GM18951 (cell line): ENCODE data around the gene CDCA4.

Source experiments
- POLR2A ChIP-seq: IDR thresholded peaks from 4 replicates; pipeline ENCODE4 v1.6.1; 2011; ENCODE audit warnings: mild to moderate bottlenecking; ENCODE audit not compliant: insufficient read length, insufficient read depth; ENCODE audit errors: extremely low read depth
- in situ Hi-C: fragments of 300-500 bp; cut with MboI; formaldehyde crosslinking; loops from one replicate; pipeline ENCODE4 v1.12.0; 2022; ENCODE audit warnings: low sequenced_read_pairs, mixed read lengths, inconsistent platforms; ENCODE audit not compliant: unreplicated experiment

Gene CDCA4

DNA sequence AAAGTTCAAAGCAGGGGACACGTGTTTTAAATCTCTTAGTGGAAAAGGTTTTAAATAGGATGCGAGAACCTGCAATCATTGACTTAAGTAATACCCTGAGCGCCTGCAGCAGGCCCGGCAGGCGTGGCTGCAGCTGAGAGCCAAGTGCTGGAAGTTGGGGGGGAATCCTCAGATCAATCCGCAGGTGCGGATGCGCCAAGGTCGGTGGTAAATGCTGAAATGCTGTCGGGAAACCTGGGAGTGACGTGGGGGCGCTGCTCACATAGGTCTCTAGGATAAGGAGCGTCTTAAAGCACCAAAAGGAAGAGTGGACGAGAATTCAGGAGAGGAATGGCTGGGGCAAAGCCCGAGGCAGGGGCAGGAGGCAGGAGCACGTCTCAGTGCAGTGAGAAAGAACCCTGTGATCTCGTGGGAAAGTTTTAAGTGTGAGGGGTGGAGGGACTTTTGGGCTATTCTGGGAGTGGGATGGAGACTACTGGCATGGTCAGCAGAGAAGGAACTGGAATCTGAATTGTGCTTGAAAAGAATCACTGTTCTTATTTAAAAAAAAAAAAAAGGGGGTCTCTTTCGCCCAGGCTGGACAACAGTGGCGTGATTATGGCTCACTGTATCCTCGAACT lies 883 bp upstream of the CDCA4 start:
- no peak for TF ChIP-seq POLR2A
- in situ Hi-C loops = no loop called here

DNA sequence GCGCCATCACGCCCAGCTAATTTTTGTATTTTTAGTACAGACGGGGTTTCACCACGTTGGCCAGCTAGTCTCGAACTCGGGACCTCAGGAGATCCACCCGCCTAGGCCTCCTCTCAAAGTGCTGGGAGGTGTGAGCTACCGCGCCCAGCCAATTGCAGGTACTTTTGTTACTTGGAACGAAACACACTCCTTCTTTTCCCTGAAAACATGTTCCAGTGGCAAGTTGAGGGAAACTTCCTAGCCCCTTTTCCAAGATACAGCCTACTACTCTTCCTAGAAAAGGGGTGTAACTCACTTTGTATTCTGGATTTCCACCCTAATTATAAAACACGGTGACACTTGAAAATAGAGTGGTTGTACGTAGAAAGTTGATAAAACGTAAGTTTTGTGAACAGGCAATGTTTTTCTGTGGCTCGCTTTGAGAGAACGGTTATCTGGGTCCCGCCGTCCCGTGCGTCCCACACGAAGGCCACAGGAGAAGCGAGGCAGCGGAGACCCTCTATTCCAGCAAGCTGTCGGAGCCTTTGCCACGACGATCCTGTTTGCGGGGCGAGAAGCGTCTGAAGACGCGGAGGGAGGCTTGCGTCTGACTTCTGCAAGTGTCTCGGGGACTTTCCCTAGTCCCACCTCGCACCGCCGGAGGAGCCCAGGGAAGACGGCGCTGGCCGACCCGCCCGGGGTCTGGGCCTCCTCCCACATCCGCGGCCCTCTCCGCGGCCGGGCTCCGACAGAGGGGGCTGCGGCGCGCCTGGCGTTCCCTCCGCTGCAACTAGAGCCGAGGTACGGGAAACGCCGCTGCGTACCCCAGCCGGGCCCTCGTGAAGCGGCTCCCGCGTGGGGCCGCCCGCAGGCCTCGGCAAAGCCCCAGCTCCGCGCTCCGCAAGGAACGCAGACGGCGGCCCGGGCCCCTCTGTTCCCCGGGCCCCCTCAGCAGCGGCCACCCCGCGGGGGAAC lies 745 bp downstream of the CDCA4 start:
- no peak for TF ChIP-seq POLR2A
- in situ Hi-C loops = no loop called here

DNA sequence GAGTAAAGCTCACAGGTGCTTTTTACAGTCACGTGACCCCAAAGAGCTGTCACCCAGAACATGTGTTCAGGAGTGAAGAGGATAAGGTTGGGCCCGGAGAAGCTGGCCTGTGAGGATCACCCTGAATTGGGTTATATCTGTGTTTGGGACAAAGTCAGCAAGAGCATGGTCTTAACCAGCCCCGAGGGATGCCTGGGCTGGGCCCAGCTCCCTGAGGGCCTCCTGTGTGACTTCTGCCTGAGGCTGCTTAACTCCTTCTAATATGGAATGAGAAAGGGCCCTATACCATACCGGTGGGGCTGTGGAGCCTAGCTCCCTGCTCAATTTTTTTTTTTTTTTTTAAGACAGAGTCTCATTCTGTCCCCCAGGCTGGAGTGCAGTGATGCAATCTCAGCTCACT lies 2.5 kb downstream of the CDCA4 start:
- no peak for TF ChIP-seq POLR2A
- in situ Hi-C loops = no loop called here

DNA sequence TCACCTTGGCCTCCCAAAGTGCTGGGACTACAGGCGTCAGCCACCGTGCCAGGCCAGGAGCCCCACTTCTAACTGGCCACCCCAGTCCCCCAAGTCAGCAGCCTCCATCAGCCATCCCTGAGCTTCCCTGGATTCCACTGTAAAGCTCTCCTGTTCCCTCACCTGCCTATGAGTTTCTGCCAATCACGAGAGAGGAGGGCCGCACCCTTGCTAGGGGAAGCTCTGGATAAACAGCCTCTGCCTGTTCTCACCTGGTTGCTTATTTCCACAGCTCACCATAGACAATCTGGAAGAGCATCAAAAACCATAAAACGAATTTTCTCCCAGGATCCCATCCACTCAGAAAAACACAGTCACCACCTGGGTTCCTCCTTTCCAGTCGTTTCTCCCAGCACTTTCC lies 5.0 kb downstream of the CDCA4 start:
- in situ Hi-C loops = no loop called here
- no peak for TF ChIP-seq POLR2A

GRCh38 chr14:105015242-105015641 lies 5.6 kb downstream of the CDCA4 start:
- TF ChIP-seq POLR2A = no peak
- in situ Hi-C loops = no loop called here

GRCh38 chr14:105014631-105015030 lies 6.3 kb downstream of the CDCA4 start:
- TF ChIP-seq POLR2A = no peak
- in situ Hi-C loops = no loop called here

DNA sequence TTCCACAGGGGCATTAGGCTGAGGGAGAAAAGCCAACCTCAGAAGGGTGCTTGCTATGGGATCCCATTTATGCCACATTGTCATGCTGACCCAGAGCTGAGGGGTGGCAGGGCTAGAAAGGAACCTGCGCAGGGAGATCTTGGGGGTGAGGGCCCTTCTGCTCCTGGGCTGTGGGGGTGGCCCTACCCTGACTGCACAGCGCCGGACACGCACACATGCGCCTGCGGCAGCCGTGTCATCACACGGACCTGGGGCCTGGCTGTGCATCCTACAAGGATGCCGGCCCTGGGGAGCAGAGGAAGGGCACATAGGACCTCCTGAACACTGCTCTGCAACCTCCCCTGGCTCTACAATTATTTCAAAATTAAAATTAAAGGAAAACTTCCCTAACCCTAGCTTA lies 6.9 kb downstream of the CDCA4 start:
- in situ Hi-C loops = no loop called here
- TF ChIP-seq POLR2A = no peak

- no peak for TF ChIP-seq POLR2A
- in situ Hi-C loops = no loop called here
Observed at GRCh38 chr14:105013150-105013785, 7.6 kb downstream of the CDCA4 start.

DNA sequence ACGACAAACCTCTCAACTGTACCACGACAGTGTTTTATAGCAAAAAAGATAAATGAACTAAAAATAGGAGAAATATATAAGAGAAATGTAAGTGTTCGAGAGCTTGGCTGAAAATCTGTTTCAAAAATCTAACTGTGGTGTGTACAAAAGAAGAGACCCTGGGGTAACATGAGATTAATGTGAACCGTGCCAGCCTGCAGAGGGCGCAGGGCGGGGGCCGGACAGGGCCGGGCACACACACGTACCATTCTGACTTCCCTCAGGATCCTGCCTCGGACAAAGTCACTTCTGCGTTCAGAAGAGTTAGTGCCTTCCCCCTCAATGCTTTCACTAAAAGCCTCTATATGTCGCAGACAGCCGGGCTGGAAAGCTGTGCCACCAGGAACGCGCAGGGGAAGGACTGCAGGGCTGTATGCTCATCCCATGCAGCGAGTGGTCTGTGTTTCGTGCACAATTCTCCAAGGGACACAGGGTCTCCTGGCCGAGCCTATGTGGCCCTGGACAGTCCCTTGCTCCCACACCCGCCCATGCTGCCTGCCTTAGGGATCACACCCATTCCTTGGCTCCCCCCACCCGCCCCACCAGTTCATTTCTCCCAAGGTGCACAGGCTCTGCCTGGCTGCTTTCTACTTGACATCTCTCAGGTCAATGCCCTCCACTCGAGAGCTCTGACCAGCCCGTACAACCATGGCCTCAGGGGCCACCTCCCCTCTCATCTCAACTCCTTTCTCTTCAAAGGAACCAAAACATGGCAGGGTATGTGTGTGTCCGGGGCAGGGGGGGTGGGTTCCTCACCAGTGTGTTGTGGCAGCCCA lies 8.5 kb downstream of the CDCA4 start:
- TF ChIP-seq POLR2A = peak; percentile 25
- in situ Hi-C loops = no loop called here

- in situ Hi-C loops = no loop called here
- TF ChIP-seq POLR2A = no peak
Observed at GRCh38 chr14:105011312-105011990, 9.4 kb downstream of the CDCA4 start.

DNA sequence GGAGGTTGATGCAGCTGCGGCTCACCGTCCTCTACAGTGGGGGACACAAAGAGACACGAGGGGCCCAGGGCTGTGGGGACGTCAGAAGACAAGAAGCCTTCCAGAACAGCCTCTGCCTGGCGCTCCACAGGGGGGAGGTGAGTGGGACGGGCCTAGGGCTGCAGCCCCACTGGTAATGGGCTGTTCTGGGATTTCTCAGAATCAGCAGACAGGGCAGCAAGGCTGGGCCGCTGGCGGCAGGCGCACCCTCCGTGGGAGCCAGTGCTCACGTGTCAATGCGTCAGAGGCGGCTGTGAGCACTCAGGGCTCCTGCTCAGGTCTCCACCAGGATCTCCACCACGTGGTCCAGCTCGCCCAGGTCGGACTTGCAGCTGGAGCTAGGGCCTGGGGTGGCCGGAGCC lies 10.0 kb downstream of the CDCA4 start:
- in situ Hi-C loops = no loop called here

DNA sequence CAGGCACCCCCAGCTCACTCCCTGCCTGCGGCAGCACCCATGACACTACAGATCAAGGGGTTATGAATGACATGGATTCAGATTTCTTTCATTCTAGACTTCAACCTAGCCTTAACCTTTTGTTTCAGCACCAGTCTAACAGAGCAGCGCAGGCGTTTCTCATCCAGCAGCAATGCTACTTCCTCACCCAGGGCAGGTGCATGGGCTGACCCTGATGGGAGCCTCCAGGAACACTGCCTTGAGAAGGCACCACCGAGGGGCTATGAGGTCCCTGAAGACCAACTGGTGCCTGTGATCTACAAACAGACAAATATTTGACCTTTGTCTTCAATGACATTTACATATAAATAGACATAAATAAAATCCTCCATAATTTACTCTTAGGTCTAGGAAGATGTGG lies 10.8 kb downstream of the CDCA4 start:
- in situ Hi-C loops = no loop called here
- no peak for TF ChIP-seq POLR2A

More for the DNA sequence above, 10.0 kb downstream of the CDCA4 start:
- no peak for TF ChIP-seq POLR2A
